ENCODE data around the gene SMARCAL1. TPM values are rescaled to one million over a fixed set of nuclear protein-coding genes. Genes with fewer than 3 reads are reported as not detected.

The SMARCAL1 gene
- total RNA-seq, 1 donor from 2014 or later, result 5.3 TPM

DNA sequence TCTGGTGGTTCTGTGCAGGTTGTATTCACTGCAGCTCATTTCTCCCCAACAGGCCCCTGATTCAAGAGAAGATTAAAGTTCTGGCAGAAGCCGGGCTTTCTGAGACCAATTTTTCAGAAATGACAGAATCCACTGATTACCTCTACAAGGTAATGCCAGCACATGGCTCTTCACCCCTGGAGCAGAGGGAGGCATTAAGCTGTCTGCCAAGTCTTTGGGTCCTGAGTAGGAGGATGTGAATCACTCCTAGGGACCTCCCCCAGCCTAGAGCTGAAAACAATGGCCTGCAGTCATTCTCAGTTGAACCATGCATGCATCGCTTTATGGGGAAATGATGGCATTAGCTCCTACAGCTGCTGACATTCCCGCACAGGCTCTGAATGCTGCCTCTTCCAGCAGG, 65.9 kb downstream of the SMARCAL1 start:
- Histone ChIP-seq H3K4me1 (no peaks in the 10 kb centered on the region), H3K9me3 (no peaks in the 10 kb centered on the region), H3K27ac (no peak overlapping the region), H3K27me3 (no peaks in the 10 kb centered on the region), H3K4me3 (no peak overlapping the region), H3K36me3 (peaks cover 39 to 60% of the 10 kb centered on the region in 2 donors)
- intact Hi-C loops (cut with DNase I), result no loop called here
- no peak for DNase-seq (ENCODE audit: low spot score in 2 of 2)
- TF ChIP-seq, protein P1, sequence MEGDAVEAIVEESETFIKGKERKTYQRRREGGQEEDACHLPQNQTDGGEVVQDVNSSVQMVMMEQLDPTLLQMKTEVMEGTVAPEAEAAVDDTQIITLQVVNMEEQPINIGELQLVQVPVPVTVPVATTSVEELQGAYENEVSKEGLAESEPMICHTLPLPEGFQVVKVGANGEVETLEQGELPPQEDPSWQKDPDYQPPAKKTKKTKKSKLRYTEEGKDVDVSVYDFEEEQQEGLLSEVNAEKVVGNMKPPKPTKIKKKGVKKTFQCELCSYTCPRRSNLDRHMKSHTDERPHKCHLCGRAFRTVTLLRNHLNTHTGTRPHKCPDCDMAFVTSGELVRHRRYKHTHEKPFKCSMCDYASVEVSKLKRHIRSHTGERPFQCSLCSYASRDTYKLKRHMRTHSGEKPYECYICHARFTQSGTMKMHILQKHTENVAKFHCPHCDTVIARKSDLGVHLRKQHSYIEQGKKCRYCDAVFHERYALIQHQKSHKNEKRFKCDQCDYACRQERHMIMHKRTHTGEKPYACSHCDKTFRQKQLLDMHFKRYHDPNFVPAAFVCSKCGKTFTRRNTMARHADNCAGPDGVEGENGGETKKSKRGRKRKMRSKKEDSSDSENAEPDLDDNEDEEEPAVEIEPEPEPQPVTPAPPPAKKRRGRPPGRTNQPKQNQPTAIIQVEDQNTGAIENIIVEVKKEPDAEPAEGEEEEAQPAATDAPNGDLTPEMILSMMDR (IDR thresholded peaks at IDR 0.05), result no peak

DNA sequence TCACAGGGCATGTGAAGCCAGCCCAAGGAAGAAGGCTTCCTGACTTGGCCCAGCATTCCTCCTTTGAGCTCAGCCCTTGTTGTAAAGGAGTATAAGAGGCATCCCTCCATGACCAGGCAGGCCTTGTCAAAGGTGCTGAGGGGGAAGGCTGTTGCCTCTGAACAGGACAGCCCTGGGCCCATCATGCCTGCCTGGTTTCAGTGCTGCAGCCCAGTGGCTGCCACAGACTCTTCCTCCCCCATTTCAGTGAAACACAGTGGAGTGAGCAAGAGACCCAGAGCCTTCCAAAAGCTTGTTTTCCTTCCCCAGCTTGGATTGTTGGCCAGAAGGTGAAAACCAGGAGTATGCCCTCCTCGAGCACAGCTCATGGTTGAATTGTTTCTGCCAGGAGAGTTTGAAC, 66.5 kb downstream of the SMARCAL1 start:
- TF ChIP-seq, protein P1 (IDR thresholded peaks at IDR 0.05), result no peak
- no peaks in the 10 kb centered on the region for H3K9me3 ChIP-seq
- H3K36me3 ChIP-seq, result peaks cover 39 to 58% of the 10 kb centered on the region in 2 donors
- no peak overlapping the region for H3K27ac ChIP-seq
- no peak for DNase-seq (ENCODE audit: low spot score in 2 of 2)
- intact Hi-C loops (cut with DNase I), result no loop called here
- no peaks in the 10 kb centered on the region for H3K4me1 ChIP-seq
- H3K4me3 ChIP-seq, result no peak overlapping the region
- no peaks in the 10 kb centered on the region for H3K27me3 ChIP-seq

- no peaks in the 10 kb centered on the region for H3K9me3 ChIP-seq
Observed at GRCh38 chr2:216480221-216480620, 67.9 kb downstream of the SMARCAL1 start.

DNA sequence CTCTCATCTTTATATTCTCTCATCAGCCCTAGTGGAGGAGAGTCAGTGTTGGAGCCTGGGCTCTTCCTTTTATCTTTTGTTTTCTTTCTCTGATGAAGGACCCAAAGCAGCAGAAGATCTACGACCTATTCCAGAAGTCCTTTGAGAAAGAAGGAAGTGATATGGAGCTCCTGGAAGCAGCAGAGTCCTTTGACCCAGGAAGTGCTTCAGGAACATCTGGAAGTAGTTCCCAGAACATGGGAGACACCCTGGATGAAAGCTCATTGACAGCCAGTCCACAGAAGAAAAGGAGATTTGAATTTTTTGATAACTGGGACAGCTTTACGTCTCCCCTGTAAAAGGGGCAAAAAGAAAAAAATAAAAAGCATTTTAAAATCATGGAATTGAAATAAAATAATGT, 70.4 kb downstream of the SMARCAL1 start:
- no peak overlapping the region for H3K27ac ChIP-seq
- intact Hi-C loops (cut with DNase I), result no loop called here
- TF ChIP-seq, protein P1 (IDR thresholded peaks at IDR 0.05), result no peak
- no peaks in the 10 kb centered on the region for H3K27me3 ChIP-seq
- no peaks in the 10 kb centered on the region for H3K4me1 ChIP-seq
- H3K4me3 ChIP-seq, result no peak overlapping the region
- no peaks in the 10 kb centered on the region for H3K9me3 ChIP-seq
- no peak for DNase-seq (ENCODE audit: low spot score in 2 of 2)
- peaks cover 24 to 44% of the 10 kb centered on the region in 2 donors for H3K36me3 ChIP-seq

More at GRCh38 chr2:216480221-216480620, 67.9 kb downstream of the SMARCAL1 start:
- Histone ChIP-seq H3K4me3 (no peak overlapping the region), H3K36me3 (peaks cover 39 to 58% of the 10 kb centered on the region in 2 donors), H3K27ac (no peak overlapping the region), H3K4me1 (no peaks in the 10 kb centered on the region), H3K27me3 (no peaks in the 10 kb centered on the region)
- DNase-seq (ENCODE audit: low spot score in 2 of 2), result no peak
- intact Hi-C loops (cut with DNase I), result no loop called here
- TF ChIP-seq, protein P1 (IDR thresholded peaks at IDR 0.05), result no peak

- H3K9me3 ChIP-seq, result no peaks in the 10 kb centered on the region
- DNase-seq (ENCODE audit: low spot score in 2 of 2), result no peak
- H3K4me3 ChIP-seq, result no peak overlapping the region
- H3K4me1 ChIP-seq, result no peaks in the 10 kb centered on the region
- no peak overlapping the region for H3K27ac ChIP-seq
- no peaks in the 10 kb centered on the region for H3K27me3 ChIP-seq
- TF ChIP-seq, protein P1 (IDR thresholded peaks at IDR 0.05), result no peak
- intact Hi-C loops (cut with DNase I), result no loop called here
- peaks cover 8 to 26% of the 10 kb centered on the region in 2 donors for H3K36me3 ChIP-seq
Observed at GRCh38 chr2:216485237-216485636, 73.0 kb downstream of the SMARCAL1 start.

DNA sequence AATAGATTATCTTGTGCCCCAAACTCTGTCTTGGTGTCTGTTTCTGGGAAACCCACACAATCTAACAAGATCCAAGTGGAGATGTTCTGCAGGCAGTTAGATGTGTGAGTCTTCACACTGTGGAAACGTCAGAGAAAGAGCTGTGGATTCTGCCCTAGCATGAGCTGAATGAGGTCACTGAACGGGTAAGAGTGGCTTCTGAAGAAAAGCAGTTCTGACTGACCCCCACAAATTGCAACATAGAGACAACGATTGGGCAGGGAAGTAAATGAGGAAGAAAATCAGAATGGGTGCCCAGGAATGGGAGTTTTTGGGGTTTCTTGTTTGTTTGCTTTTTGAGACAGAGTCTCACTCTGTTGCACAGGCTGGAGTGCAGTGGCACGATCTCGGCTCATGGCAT, 73.5 kb downstream of the SMARCAL1 start:
- Histone ChIP-seq H3K27ac (no peak overlapping the region), H3K4me1 (no peaks in the 10 kb centered on the region), H3K27me3 (no peaks in the 10 kb centered on the region), H3K36me3 (peaks cover 6 to 21% of the 10 kb centered on the region in 2 donors), H3K9me3 (no peaks in the 10 kb centered on the region), H3K4me3 (no peak overlapping the region)
- no peak for DNase-seq (ENCODE audit: low spot score in 2 of 2)
- intact Hi-C loops (cut with DNase I), result no loop called here
- TF ChIP-seq, protein P1 (IDR thresholded peaks at IDR 0.05), result no peak
